Aorta (tissue), 5 donors: Measurements from ENCODE around the gene IL1RAPL2. TPM values are rescaled to one million over a fixed set of nuclear protein-coding genes. Genes with fewer than 3 reads are reported as not detected.

Experiments used
- ATAC-seq: fragments of 200-7000 bp; cut with Tn5 transposase; one replicate; pipeline ENCODE4 v1.9.1; 2022; ENCODE audit warnings: moderate library complexity; ENCODE audit not compliant: low FRiP score
- DNase-seq, 2 donors: peaks; one replicate each; pipeline ENCODE4 v3.0.0-alpha.2; 2020
- H3K27ac ChIP-seq, 2 donors: one replicate each; pipeline ENCODE4 v1.5.1; 2013; ENCODE audit warnings: low read length in 2 of 2, mild to moderate bottlenecking in 2 of 2, moderate library complexity in 2 of 2, control low read depth in 1 of 2, inconsistent platforms in 1 of 2, low read depth in 1 of 2
- H3K27me3 ChIP-seq, 2 donors: one replicate each; pipeline ENCODE4 v1.6.1; 2013; ENCODE audit warnings: control low read depth in 1 of 2, low read length in 1 of 2, mild to moderate bottlenecking in 1 of 2, moderate library complexity in 1 of 2; ENCODE audit not compliant: insufficient read depth in 2 of 2, control insufficient read depth in 1 of 2
- H3K36me3 ChIP-seq, 2 donors: one replicate each; pipeline ENCODE4 v1.6.1; 2013; ENCODE audit warnings: control low read depth in 1 of 2, low read length in 1 of 2, mild to moderate bottlenecking in 1 of 2; ENCODE audit not compliant: insufficient read depth in 2 of 2, control insufficient read depth in 1 of 2
- H3K4me1 ChIP-seq, 2 donors: one replicate each; pipeline ENCODE4 v1.6.1; 2013; ENCODE audit warnings: low read length in 2 of 2, control low read depth in 1 of 2, mild to moderate bottlenecking in 1 of 2, moderate library complexity in 1 of 2; ENCODE audit not compliant: insufficient read depth in 2 of 2, control insufficient read depth in 1 of 2
- H3K4me3 ChIP-seq, 2 donors: one replicate each; pipeline ENCODE4 v1.5.1; 2013; ENCODE audit warnings: low read length in 2 of 2, control low read depth in 1 of 2, mild to moderate bottlenecking in 1 of 2
- H3K9me3 ChIP-seq: one replicate; pipeline ENCODE4 v1.6.1; 2013; ENCODE audit warnings: mild to moderate bottlenecking, low read length; ENCODE audit not compliant: control insufficient read depth
- WGBS, 2 donors: extraction: QIAGEN DNeasy Blood & Tissue Kit; methylation state at CpG; one replicate each; pipeline ENCODE4 v1.1.7; 2013; 5-methylcytosine and 5-hydroxymethylcytosine counted together
- intact Hi-C, 2 donors: fragments of 100-400 bp; cut with DNase I; formaldehyde crosslinking; loops; one replicate each; pipeline versions ENCODE4 v1.14.2 to v1.15.0; 2022
- polyA plus RNA-seq, 2 donors: library from polyadenylated mRNA; stranded (reverse); fragments of 200-250 nt; gene quantifications; one replicate each; pipeline ENCODE4 v1.2.3, GENCODE V29; 2013
- total RNA-seq, 2 donors: library from RNA; stranded (reverse); fragmentation: NEBNext Ultra II Directional; extraction: Animal tissue kit (Norgen Biotek cat#: 25700); gene quantifications; one replicate each; pipeline ENCODE4 v1.2.1, GENCODE V29; 2021
- donor health status: healthy with polysubstance abuse.
- donor health status: Bipolar disorder and iron deficiency.
- donor health status: DM: no; HTN: no; CAD: no.
- donor health status: DM: no; HTN: no; CAD: no.
- donor health status: DM: yes; HTN: yes; CAD: no.

IL1RAPL2 gene
- total and polyA plus RNA-seq, 4 donors: not detected

DNA sequence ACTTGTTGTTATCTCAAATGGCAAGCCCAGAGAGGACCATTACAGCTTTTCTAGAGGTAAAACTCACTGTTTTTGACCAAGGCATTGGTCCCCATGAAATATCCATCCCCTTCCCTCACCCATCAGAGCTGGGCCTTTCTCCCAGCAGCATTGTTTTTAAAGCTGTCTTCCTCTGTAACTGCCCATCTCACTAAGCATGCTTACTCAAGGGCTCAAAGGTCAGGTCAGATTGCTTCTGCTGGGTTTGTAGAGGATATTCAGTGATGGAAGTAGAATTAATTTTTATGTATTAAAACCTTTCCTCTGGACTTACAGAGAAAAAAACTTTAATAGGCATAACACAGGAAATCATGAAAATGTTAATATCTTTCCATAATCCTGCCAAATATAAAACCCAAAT is 643.4 kb downstream of the IL1RAPL2 start:
- DNase-seq (no peak), ATAC-seq (no peak)
- intact Hi-C loops: no loop called here

DNA sequence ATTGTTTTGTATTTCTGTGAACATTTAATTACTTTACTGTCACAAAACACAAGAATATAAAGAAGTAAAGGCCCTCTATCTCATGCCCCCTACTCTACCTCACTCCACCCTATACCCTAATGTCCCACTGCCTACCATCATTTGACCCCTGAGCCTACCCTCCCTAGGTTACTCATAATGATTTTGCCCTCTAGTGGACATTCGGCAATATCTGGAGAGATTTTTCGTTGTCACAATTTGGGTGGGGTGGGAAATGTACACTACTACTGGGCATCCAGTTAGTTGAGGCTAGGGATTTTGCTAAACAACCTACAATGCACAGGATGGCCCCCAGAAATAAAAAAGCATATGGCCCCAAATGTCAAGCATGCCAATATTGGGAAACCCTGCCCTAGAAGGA is 644.3 kb downstream of the IL1RAPL2 start:
- no peaks in the 10 kb centered on the region for H3K36me3 ChIP-seq
- no peak for ATAC-seq
- H3K4me1 ChIP-seq: no peaks in the 10 kb centered on the region
- no peak for DNase-seq
- H3K9me3 ChIP-seq: no peaks in the 10 kb centered on the region
- H3K4me3 ChIP-seq: no peak overlapping the region
- H3K27ac ChIP-seq: no peak overlapping the region
- 76 to 91% methylated on average over 2 of the region's 2 CpGs for WGBS, 2 donors
- no peaks in the 10 kb centered on the region for H3K27me3 ChIP-seq
- intact Hi-C loops: no loop called here

More for the DNA sequence above, 643.4 kb downstream of the IL1RAPL2 start:
- Histone ChIP-seq H3K9me3 (no peaks in the 10 kb centered on the region), H3K36me3 (no peaks in the 10 kb centered on the region), H3K27me3 (no peaks in the 10 kb centered on the region), H3K4me3 (no peak overlapping the region), H3K4me1 (no peaks in the 10 kb centered on the region), H3K27ac (no peak overlapping the region)

DNA sequence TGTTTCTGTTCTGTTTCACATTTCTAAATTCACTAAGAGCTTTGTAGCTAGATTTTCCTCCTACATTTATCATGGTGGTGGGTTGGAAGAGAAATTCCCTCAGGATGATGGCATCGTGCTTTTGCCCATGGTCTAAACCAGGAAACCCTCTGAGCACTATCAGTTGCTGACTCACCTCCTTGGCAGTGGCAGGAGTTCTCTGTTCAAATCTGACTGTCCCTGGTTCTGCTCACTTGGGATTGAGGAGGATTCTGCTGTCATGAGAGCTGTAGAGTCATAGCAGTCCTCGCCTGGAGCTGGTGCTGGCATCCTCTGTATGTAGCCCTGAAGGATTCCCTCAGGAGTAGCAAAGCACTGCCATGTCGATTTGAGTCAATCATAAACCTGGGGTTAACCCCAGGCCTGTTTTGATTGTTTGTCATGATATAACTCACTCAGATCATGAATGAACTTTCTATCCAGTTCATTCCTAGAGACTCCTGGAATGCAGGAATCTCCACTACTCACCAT is 645.1 kb downstream of the IL1RAPL2 start:
- no peak for ATAC-seq
- H3K27ac ChIP-seq: no peak overlapping the region
- WGBS, 2 donors: 65 to 76% methylated on average over 3 of the region's 3 CpGs
- no peaks in the 10 kb centered on the region for H3K4me1 ChIP-seq
- H3K36me3 ChIP-seq: no peaks in the 10 kb centered on the region
- no peak overlapping the region for H3K4me3 ChIP-seq
- DNase-seq: no peak
- intact Hi-C loops: no loop called here
- H3K27me3 ChIP-seq: no peaks in the 10 kb centered on the region
- H3K9me3 ChIP-seq: no peaks in the 10 kb centered on the region

DNA sequence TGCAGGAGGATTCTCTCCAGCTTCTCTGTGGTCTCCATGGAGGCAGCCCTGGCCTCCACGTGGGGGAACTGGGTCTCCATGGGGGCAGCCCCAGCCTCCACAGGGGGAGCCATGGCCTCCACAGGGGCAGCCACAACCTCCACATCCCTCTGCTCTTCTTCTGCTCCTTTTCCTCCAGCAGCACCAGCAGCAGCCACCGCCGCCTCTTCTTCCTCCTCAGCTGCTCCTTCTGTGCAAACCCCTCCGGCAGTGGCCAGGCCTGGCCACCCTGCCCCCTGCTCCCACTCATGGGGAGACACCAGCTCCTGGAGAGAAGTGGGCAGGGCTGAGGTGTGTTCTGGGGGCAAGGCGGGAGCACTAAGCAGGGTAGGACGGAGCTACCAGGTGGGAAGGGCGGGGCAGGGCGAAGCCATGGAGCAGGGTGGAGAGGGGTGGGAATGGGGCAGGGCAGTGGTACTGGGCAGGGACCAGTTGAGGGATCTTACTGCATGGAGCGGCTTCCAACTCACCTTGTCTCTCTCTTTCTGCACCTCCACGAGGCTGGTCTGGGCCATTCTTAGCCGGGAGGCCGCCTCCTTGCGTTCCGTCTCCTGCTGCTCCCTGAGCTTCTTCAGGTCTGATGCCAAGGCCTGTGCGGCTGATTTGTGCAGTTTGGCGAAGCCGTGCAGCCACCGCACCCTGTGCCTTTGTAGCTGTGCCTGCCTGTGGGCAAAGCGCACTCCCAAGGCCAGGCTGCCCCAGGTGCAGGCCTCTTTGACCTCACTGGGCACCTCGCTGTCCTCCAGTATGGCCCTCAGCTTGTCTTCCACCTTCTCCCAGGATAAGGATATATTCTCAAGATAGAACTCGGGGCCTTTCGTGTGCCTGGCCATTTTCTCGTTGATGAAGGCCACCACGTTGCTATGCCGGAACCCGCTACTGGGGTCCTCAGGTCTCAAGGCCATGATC is 653.7 kb downstream of the IL1RAPL2 start:
- intact Hi-C loops: no loop called here
- ATAC-seq (peak; percentile 41), DNase-seq (peak in 1 of 2 donors; percentile 67)
- Histone ChIP-seq H3K27ac (no peak overlapping the region), H3K36me3 (no peaks in the 10 kb centered on the region), H3K27me3 (no peaks in the 10 kb centered on the region), H3K9me3 (no peaks in the 10 kb centered on the region), H3K4me1 (no peaks in the 10 kb centered on the region), H3K4me3 (no peak overlapping the region)
- WGBS, 2 donors: 87 to 94% methylated on average over 22 to 26 of the region's 26 CpGs

DNA sequence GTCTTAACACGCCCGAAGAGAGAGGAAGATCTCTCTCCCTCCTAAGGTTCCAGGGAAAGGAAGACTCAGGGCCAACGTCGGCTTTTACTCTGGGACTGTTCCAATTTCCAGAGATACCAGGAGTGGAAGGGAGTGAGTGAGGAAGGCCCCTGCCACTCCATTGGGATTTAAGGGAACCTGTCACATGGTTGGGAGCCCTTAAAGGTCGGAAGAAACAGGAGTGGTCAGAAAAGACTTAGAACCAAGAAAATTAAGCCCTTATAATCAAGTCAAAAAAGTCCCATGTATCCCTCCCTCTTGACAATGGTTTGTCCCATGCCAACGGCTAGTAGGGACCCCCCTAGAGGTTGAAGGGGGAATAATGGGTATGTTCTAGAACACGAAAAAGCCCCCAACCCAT is 654.6 kb downstream of the IL1RAPL2 start, which contains the start of gene TEX13A:
TSS of gene TEX13A (minus strand) at position 59 of the 400 bp plus-strand sequence. CDS start 297 bp downstream, outside the sequence.
- Histone ChIP-seq H3K9me3 (no peaks in the 10 kb centered on the region), H3K4me3 (no peak within 1 kb of the TSS), H3K27ac (no peak within 1 kb of the TSS), H3K36me3 (no peaks in the 10 kb centered on the region), H3K4me1 (no peaks in the 10 kb centered on the region), H3K27me3 (no peaks in the 10 kb centered on the region)
- intact Hi-C loops: no loop called here
- 74 to 83% methylated on average over 7 of the region's 7 CpGs for WGBS, 2 donors
- DNase-seq (no peak), ATAC-seq (no peak)

DNA sequence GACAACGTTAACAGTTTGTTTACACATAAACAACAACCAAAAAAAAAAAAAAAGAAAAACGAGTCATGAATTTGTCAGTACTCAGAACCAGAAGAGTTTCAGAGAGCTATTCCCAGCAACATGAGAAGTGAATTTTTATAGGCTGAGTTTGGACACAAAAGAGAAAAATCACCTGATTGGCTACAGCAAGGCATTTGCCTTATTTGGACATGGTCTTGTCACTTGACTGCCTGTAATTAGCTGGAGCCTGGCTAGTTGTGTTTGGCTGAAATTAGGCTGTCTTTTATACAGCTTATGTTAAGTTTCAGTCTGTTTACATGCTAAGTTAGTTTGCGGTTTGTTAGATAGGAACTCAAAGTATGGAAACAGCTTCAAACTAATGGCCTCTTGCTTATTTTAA is 655.4 kb downstream of the IL1RAPL2 start:
- no peak overlapping the region for H3K27ac ChIP-seq
- intact Hi-C loops: no loop called here
- WGBS, 2 donors: 51 to 55% methylated on average over 3 of the region's 3 CpGs
- DNase-seq: no peak
- H3K27me3 ChIP-seq: no peaks in the 10 kb centered on the region
- no peak for ATAC-seq
- H3K4me1 ChIP-seq: no peaks in the 10 kb centered on the region
- no peaks in the 10 kb centered on the region for H3K9me3 ChIP-seq
- no peaks in the 10 kb centered on the region for H3K36me3 ChIP-seq
- no peak overlapping the region for H3K4me3 ChIP-seq

DNA sequence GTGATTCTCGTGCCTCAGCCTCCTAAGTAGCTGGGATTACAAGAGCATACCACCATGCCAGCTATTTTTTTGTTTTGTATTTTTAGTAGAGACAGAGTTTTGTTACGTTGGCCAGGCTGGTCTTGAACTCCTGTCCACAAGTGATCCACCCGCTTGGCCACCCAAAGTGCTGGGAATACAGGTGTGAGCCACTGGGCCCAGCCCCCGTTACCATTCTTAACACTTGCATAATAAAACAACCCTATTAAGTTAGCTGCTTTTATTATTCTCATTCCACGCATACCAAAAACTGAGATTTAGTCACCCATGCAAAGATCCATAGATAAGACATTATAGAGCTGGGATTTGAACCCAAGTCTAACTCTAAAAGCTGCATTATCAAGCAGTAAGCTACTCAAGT is 660.5 kb downstream of the IL1RAPL2 start:
- H3K9me3 ChIP-seq: no peaks in the 10 kb centered on the region
- DNase-seq (no peak), ATAC-seq (no peak)
- no peak overlapping the region for H3K27ac ChIP-seq
- H3K4me3 ChIP-seq: no peak overlapping the region
- H3K4me1 ChIP-seq: no peaks in the 10 kb centered on the region
- no peaks in the 10 kb centered on the region for H3K27me3 ChIP-seq
- WGBS, 2 donors: 66 to 77% methylated on average over 5 of the region's 5 CpGs
- H3K36me3 ChIP-seq: no peaks in the 10 kb centered on the region
- intact Hi-C loops: no loop called here

DNA sequence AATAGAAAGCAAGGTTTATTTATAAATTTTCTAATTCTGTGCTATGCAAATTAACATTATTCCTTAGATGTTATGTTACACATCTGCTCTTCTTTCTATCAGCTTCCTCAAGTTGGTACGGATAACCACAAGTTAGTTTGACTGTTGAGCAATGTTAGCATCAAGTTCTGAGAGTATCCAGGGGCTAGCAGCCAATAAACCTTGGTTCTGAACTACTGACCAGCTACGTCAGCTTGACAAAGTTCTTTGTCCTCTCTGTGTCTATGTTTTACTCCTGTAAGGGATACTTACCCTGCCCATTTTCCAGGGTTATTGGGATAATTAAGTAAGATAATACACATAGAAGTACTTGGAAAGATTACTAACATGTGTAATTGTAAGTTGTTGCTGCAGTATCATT is 662.6 kb downstream of the IL1RAPL2 start:
- no peaks in the 10 kb centered on the region for H3K27me3 ChIP-seq
- H3K27ac ChIP-seq: no peak overlapping the region
- H3K9me3 ChIP-seq: no peaks in the 10 kb centered on the region
- DNase-seq (no peak), ATAC-seq (no peak)
- 69 to 73% methylated on average over 2 of the region's 2 CpGs for WGBS, 2 donors
- H3K4me1 ChIP-seq: no peaks in the 10 kb centered on the region
- H3K4me3 ChIP-seq: no peak overlapping the region
- H3K36me3 ChIP-seq: no peaks in the 10 kb centered on the region
- intact Hi-C loops: no loop called here

DNA sequence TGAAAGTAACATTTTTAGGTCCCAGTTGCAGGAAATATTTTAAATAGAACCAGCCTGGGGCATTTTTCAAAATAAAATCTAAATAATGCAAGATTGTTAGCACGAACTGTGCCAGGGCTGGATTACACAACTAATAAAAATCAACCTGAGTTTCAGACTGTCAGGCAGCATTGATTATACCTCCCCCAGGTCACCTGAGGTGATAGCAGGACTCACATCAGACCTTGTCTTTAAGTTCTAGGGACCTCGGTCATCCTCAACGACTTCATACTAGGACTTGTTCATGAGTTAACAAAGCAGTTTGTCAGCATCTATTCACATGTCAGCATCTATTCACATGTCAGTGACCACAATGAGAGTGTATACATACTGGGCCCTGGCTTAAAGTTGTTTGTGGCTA is 663.1 kb downstream of the IL1RAPL2 start:
- intact Hi-C loops: no loop called here
- Histone ChIP-seq H3K27ac (no peak overlapping the region), H3K4me1 (no peaks in the 10 kb centered on the region), H3K4me3 (no peak overlapping the region), H3K9me3 (no peaks in the 10 kb centered on the region), H3K27me3 (no peaks in the 10 kb centered on the region), H3K36me3 (no peaks in the 10 kb centered on the region)
- 66 to 79% methylated on average over 3 of the region's 3 CpGs for WGBS, 2 donors
- ATAC-seq (no peak), DNase-seq (no peak)
